Muscle of back (tissue), 11 donors: ENCODE results near the gene PXT1. TPM values are rescaled to one million over a fixed set of nuclear protein-coding genes. Genes with fewer than 3 reads are reported as not detected.
"Not testable (repeated sequence)": the region's sequence is repeated elsewhere in the genome, so short reads cannot be mapped to it uniquely, and the experiment has no call there.

Experiments used
- DNase-seq, 3 donors: peaks; one replicate each; pipeline versions ENCODE4 v3.0.0 to v3.0.0-alpha.2; 2013
- polyA plus RNA-seq, 10 donors: library from polyadenylated mRNA; unstranded; fragments of 120-200 nt; gene quantifications; one replicate each; pipeline ENCODE4 v1.2.1, GENCODE V29; 2013; ENCODE audit not compliant: insufficient read length in 10 of 10

Gene PXT1
- polyA plus RNA-seq, 10 donors: 0.07 to 0.34 (median 0.10) TPM; not detected in 3

DNA sequence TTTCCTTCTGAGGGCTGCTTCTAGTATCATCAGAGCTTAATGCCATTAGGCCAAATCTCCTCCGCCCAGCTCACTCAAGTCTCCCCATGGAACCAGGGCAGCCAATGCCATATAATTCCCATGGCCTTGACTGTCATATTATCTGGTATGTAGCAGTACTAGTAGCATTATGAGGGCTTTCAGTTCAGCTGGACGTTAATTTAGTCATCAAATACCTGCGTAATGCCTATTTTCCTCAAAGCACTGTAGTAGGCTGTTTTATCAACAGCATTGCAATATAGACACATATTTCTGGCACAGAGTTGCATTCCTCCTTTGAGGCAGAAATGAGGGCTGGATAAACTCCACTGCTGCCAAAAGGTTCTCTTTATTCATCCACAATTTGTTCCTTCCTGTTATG, 1.8 kb upstream of the PXT1 start:
- DNase-seq: peak; percentile 27 to 43 (median 40)

- peak; percentile 13 to 44 (median 14) for DNase-seq
Observed at GRCh38 chr6:36443471-36444428, 1.1 kb upstream of the PXT1 start.

DNA sequence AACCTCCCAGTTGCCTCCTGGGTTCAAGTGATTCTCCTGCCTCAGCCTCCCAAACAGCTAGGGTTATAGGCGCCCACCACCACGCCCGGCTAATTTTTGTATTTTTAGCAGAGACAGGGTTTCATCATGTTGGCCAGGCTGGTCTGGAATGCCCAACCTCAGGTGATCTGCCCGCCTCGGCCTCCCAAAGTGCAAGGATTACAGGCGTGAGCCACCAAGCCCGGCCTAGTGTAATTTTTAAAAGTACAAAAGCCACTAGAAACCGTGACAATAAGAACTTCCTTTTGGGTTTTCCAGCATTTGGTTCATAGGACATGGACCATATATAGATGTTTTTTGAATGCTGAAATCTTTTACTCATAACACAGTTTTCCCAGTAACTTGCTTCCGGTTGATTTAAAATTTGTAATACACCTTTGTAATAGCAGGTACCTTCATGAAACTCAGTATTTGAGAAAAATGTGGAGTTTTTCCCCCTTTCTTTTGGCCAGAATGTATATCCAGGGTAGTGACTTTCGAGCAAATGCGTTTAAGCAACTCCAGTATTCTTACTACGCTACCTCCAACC, 467 bp downstream of the PXT1 start:
- DNase-seq: no peak

DNA sequence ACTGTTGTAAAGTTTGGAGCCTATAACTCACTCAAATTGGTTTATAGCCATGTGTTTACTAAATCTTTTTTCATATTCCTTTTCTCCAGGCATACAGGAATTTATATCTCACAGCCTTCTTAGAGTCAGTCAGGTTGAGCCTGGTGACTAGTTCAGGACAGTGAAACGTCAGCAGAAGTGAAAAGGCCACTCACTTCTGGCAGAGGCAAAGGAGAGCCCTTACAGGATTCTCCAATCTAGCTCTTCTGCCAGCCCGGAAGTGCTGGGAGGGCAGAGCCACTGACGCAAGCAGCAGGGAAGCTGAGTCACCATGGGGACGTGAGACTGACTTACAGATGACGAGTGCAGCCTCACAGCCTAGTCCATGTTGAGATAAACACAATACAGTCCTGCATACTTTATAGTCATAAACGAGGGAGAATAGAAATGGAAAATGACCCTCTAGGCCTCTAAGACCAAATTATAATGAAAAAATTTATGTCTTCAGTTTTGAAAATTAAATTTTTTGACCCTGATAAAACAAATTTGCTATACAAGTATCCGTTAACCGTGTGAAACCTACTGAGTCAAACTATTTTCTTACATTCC, 1.3 kb downstream of the PXT1 start:
- DNase-seq: peak; percentile 82 to 96 (median 91)

- peak in 1 of 3 donors; percentile 62 for DNase-seq
Observed at GRCh38 chr6:36436466-36436865, 6.2 kb downstream of the PXT1 start.

DNA sequence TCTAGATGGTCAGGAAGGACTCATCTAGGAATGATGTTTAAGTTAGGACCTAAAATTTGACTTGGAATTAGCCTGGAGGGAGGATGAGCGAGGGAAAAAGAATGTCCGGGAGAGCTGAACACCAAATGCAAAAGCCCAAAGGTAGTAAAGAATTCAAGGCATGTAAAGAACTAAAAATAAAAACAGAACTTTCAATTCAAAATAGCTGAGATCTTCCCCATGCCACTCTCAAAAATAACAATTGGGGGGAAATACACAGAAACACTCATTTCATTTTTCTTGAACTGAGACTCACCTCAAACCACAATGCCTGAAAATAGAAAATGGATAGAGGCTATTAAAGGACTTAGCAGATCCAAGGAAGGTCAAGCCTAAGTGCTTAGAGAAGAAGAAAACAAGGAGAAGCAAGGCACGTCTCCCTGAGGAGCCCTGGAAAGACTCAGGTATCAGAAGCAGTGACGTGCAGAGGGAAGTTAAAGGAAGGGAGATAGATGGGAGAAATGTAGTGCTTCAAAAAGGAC, 10.4 kb downstream of the PXT1 start:
- peak in 1 of 3 donors; percentile 70 for DNase-seq

- DNase-seq: no peak
Observed at GRCh38 chr6:36431197-36431596, 11.5 kb downstream of the PXT1 start.

GRCh38 chr6:36430351-36430750, 12.3 kb downstream of the PXT1 start:
- no peak for DNase-seq

GRCh38 chr6:36428911-36429310, 13.7 kb downstream of the PXT1 start:
- no peak for DNase-seq

GRCh38 chr6:36426622-36427021, 16.0 kb downstream of the PXT1 start:
- DNase-seq: no peak

DNA sequence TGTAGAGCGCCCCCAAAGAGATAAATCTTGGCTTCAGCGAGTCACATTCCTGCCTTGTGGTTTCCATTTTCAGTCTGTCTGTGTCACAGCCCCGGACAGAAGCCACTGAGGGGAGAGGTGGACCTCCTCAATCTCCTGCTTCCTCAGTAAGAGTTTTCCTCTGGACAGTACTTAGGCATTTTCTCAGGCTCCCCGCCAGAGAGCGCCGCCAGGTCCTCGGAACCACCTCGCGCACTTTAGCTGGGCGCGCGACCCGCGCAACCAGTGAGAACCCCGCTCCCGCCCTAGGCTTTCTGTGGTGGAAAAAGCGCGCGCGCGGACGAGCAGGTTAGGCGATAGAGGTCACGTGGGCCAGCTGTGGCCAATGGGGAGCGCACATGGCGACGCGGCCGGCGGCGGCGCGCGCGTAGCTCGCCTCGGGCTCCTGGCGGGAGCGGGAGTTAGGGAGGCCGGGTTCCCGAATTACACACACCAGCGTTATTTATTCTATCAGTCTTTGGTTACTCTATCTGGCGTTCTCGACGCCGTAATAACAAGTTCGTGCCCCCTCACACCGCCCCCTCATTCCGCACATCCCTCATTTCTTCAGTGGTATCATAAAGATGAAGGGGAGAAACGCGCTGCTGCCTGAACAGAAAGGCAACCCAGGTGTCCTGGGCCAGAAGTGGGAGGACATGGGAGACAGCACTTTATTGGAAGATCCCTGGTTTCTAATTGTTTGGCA, 19.4 kb downstream of the PXT1 start:
- DNase-seq: peak; percentile 98 to 99 (median 99)

DNA sequence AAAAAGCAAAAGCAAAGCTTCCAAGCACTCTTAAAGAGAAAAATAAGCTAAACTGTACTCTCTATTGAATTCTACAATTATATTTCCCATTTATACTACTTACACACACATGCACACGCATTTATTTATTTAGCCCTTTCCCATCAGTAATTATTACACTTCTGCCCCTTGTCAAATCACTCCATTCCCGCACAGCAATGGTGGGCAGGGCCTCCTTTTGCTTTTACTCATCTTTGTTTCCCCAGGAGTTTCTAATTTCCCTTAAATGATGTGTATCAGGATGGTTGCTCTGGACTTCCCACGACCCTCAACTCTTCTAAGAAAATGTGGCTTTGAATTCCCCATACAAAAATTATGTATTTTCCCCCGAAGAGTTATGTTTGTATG, 19.9 kb downstream of the PXT1 start:
- no peak for DNase-seq

GRCh38 chr6:36419310-36419709, 23.3 kb downstream of the PXT1 start:
- no peak for DNase-seq

DNA sequence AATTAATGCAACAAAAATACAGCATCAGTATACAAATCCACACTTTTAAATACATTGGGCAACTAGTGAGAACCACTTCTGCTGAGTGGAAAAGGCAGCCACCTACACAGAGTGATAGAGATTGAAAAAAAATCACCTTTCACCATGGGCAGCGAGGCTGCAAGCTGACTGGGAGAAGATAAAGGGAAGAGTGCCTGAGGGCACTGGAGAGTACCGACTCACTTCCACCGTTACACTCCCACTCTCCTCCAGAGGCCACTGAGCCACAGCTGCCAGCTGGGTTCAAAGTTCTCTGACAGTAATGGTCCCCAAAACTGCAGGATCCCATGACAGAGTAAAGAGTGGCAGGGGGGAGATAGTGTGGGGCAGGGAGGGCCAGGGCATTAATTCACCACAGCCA, 24.1 kb downstream of the PXT1 start:
- no peak for DNase-seq

DNA sequence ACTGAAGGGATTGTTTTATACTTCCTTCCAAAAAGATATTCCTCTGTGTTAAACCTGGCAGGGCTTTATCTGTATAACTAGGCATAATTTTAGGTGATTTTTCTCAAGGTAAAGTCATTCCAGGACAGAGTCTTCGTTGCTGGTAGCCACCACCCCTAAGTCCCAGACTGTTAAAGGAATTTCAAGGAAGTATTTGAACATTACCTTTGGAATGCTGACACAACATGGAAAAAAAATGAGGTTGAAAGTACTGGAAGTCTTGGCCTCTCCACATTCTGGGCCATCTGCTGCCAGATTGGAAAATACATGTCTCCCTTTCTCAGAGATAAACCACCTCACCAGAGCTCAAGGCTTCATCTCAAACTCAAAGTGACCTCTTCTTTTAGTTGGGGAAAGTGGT, 28.2 kb downstream of the PXT1 start:
- DNase-seq: peak in 1 of 3 donors; percentile 15

DNA sequence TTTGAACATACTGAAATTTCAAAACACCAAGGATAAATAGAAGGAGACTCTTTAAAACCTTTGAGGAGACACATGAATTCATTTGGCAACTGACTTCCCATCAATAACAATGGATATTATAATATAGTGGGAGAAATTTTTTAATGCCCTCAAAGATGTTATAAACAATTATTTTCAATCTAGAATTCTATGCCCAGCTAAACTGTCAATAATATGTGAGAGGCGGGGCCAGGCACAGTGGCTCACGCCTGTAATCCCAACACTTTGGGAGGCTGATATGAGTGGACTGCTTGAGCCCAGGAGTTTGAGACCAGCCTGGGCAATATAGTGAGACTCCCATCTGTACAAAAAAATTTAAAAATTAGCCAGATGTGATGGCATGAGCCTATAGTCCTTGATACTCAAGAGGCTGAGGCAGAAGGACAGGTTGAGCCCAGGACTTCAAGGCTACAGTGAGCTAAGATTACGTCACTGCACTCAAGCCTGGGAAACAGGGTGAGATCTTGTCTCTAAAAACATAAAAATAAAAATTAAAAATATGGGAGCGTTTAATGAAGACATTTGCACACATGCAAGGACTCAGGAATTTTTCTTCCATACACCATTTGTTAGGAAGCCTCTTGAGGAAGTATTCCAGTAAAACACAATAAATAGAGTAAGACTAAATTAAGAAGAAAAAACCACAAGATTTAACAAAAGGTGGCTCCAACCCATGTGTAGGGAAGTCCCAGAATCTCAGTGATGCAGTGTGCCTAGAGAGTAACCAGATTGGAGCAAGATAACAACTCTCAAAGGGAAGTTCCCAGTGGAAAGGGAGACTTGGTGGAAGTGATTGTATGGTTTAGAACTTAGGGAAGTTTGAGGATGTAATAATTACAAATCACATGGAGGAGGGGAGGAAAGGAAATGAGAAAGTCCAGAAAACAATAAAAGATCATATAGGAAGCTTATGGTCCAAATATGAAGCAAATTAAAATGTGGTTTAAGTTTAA, 28.9 kb downstream of the PXT1 start:
- DNase-seq: no peak

DNA sequence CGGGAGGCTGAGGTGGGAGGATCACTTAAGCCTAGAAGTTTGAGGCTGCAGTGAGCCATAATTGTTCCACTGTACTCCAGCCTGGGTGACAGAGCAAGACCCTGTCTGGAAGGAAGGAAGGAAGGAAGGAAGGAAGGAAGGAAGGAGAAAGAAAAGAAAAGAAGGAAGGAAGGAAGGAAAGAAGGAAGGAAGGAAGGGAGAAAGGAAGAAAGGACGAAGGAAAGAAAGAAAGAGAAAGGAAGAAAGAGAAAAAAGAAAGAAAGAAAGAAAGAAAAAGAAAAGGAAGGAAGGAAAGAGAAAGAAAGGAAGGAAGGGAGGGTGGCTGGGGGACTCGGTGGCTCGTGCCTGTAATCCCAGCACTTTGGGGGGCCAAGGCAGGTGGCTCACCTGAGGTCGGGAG, 32.9 kb downstream of the PXT1 start:
- not testable (repeated sequence) for DNase-seq

GRCh38 chr6:36404164-36404563, 38.5 kb downstream of the PXT1 start:
- no peak for DNase-seq

DNA sequence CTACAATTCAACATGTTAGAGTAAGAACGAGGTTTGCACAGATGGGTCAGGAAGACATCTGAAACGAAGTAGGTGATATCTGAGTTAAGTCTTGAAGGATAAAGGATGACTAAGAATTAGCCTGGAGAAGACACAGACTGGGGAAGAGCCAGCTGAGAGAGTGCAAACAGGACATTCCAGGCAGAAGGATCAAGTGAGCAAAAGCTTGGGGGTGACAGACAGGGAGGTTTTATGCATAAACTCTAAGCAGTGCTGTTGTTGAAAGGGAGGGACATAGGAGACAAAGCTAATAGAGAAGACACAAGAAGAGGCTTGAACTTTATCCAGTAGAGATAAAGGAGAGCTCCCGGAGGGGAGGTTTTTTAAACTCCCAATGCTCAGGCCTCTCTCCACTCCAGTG, 40.2 kb downstream of the PXT1 start:
- no peak for DNase-seq

- DNase-seq: no peak
Observed at GRCh38 chr6:36399970-36400369, 42.7 kb downstream of the PXT1 start.

- DNase-seq: no peak
Observed at GRCh38 chr6:36392621-36393020, 50.0 kb downstream of the PXT1 start.
